HepG2 (cell line): ENCODE data around the gene ANKS1A. TPM values are rescaled to one million over a fixed set of nuclear protein-coding genes. Genes with fewer than 3 reads are reported as not detected.

Experiments used
- ATAC-seq: fragments of 200-7000 bp; cut with Tn5 transposase; 3 replicates; pipeline ENCODE4 v1.9.1; 2020; ENCODE audit warnings: mild to moderate bottlenecking, moderate library complexity
- BruUV-seq: library from RNA; stranded (reverse); fragments of 400-500 nt; replicated peaks from 2 replicates; lab custom pipeline; 2021; lab: Mats Ljungman, UMichigan
- CTCF ChIA-PET: fragments of 300-600 bp; formaldehyde crosslinking; extraction: SDS; loops from one replicate; lab custom pipeline; 2021; ENCODE audit warnings: low total read pairs, inconsistent platforms, low intra/inter-chr PET ratio; lab: Yijun Ruan, JAX
- POLR2A ChIA-PET: fragments of 350-600 bp; sonication (Branson Sonifier 250); formaldehyde crosslinking; loops from one replicate; lab custom pipeline; 2020; ENCODE audit warnings: antibody characterized with exemption, inconsistent platforms; lab: Yijun Ruan, JAX
- DNase-seq: peaks from one replicate; pipeline ENCODE4 v3.0.0-alpha.2; 2015; ENCODE audit warnings: low spot score
- FAIRE-seq: peaks from 3 replicates; lab custom pipeline; 2011; peaks lifted over from hg19 to GRCh38; lab: Jason Lieb, UNC
- H2AFZ ChIP-seq: one replicate; pipeline ENCODE4 v1.6.1; 2011; ENCODE audit warnings: low read length, inconsistent platforms
- H3K27ac ChIP-seq: fragments of 300-600 bp; 3 replicates; pipeline ENCODE4 v1.8.0; 2011; ENCODE audit warnings: mixed run types, mild to moderate bottlenecking, mixed read lengths, low read length, inconsistent platforms; ENCODE audit not compliant: insufficient read depth; ENCODE audit errors: extremely low read length
- H3K27me3 ChIP-seq, 2 experiments: fragments of 200-600 bp in 1 of 2; 2 replicates in 1 of 2; 3 replicates in 1 of 2; pipeline versions ENCODE4 v1.6.0 to v1.8.0; 2011; ENCODE audit warnings: low read length in 2 of 2, mild to moderate bottlenecking in 2 of 2, moderate library complexity in 2 of 2, inconsistent platforms in 1 of 2; ENCODE audit not compliant: insufficient read depth in 2 of 2, control insufficient read depth in 1 of 2
- H3K36me3 ChIP-seq, 2 experiments: fragments of 200-600 bp in 1 of 2; replicated peaks in 1 of 2; 2 replicates in 1 of 2; 3 replicates in 1 of 2; pipeline versions ENCODE4 v1.5.1 to v1.8.0; 2011; ENCODE audit warnings: low read length in 2 of 2, inconsistent platforms in 1 of 2; ENCODE audit not compliant: insufficient read depth in 2 of 2, control insufficient read depth in 1 of 2
- H3K4me1 ChIP-seq: 2 replicates; pipeline ENCODE4 v1.5.1; 2012; ENCODE audit warnings: low read length, inconsistent platforms; ENCODE audit not compliant: insufficient read depth
- H3K4me2 ChIP-seq: 2 replicates; pipeline ENCODE4 v1.6.0; 2011; ENCODE audit warnings: low read depth, low read length, inconsistent platforms
- H3K4me3 ChIP-seq, 3 experiments: fragments of 200-600 bp in 1 of 3; sonication (generic), shearing (Covaris generic) in 1 of 3; replicated peaks in 1 of 3; 2 replicates each; pipeline ENCODE4 v1.5.1; 2011 to 2016; ENCODE audit warnings: low read length in 3 of 3, inconsistent platforms in 2 of 3, low read depth in 2 of 3, mild to moderate bottlenecking in 2 of 3, control low read depth in 1 of 3, mixed read lengths in 1 of 3; ENCODE audit not compliant: insufficient read depth in 1 of 3
- H3K79me2 ChIP-seq: one replicate; pipeline ENCODE4 v1.6.1; 2011; ENCODE audit warnings: low read length, inconsistent platforms; ENCODE audit not compliant: insufficient read depth
- H3K9ac ChIP-seq: 2 replicates; pipeline ENCODE4 v1.6.0; 2011; ENCODE audit warnings: mild to moderate bottlenecking, low read depth, low read length, inconsistent platforms; ENCODE audit not compliant: insufficient read depth
- H3K9me3 ChIP-seq: 2 replicates; pipeline ENCODE4 v1.5.1; 2012; ENCODE audit warnings: mild to moderate bottlenecking, low read length
- H4K20me1 ChIP-seq: 2 replicates; pipeline ENCODE4 v1.6.0; 2011; ENCODE audit warnings: inconsistent platforms, mild to moderate bottlenecking, low read length, moderate library complexity; ENCODE audit not compliant: insufficient read depth
- ARNTL ChIP-seq: sonication (generic); formaldehyde crosslinking; IDR thresholded peaks from 2 replicates; pipeline ENCODE4 v1.4.0; 2020; ENCODE audit warnings: mild to moderate bottlenecking, missing genetic modification reagents
- CCAR2 ChIP-seq: fragments of 200-400 bp; formaldehyde crosslinking; optimal IDR thresholded peaks from 2 replicates; pipeline ENCODE3; 2018; ENCODE audit warnings: low read depth, mild to moderate bottlenecking, low read length, moderate library complexity
- ETV6 ChIP-seq: sonication (generic); formaldehyde crosslinking; conservative IDR thresholded peaks from 2 replicates; pipeline ENCODE4 v1.4.0; 2020; ENCODE audit warnings: missing genetic modification reagents
- KDM2A ChIP-seq: sonication (generic); formaldehyde crosslinking; IDR thresholded peaks from 2 replicates; pipeline ENCODE4 v1.4.0; 2020; ENCODE audit warnings: low read depth, missing genetic modification reagents, borderline replicate concordance
- KDM6A ChIP-seq: IDR thresholded peaks from 2 replicates; pipeline ENCODE4 v1.6.1; 2016; ENCODE audit warnings: low read depth
- MAFF ChIP-seq: IDR thresholded peaks from 2 replicates; pipeline ENCODE4 v1.6.1; 2011; ENCODE audit warnings: low read depth, low read length, improper control_type of control experiment
- MAFK ChIP-seq, 2 experiments: IDR thresholded peaks in 1 of 2; conservative IDR thresholded peaks in 1 of 2; 2 replicates each; pipeline ENCODE4 v1.6.1; 2011; ENCODE audit warnings: improper control_type of control experiment in 2 of 2, low read length in 2 of 2
- MAZ ChIP-seq, 2 experiments: sonication (generic) in 1 of 2; formaldehyde crosslinking in 1 of 2; IDR thresholded peaks; 2 replicates each; pipeline versions ENCODE4 v1.5.0 to v1.6.1; 2012 to 2020; ENCODE audit warnings: low read depth in 2 of 2, mild to moderate bottlenecking in 2 of 2, borderline replicate concordance in 1 of 2, improper control_type of control experiment in 1 of 2, low read length in 1 of 2, missing genetic modification reagents in 1 of 2, moderate library complexity in 1 of 2
- NR1H2 ChIP-seq: sonication (generic); formaldehyde crosslinking; IDR thresholded peaks from 2 replicates; pipeline ENCODE4 v1.8.1; 2022; ENCODE audit warnings: low read depth, missing genetic modification reagents, borderline replicate concordance
- POLR2AphosphoS5 ChIP-seq: IDR thresholded peaks from 2 replicates; pipeline ENCODE4 v1.6.1; 2012; ENCODE audit warnings: low read depth, low read length
- SOX5 ChIP-seq: IDR thresholded peaks from 2 replicates; pipeline ENCODE4 v1.6.1; 2016; ENCODE audit warnings: borderline replicate concordance
- STAT5B ChIP-seq: sonication (generic); formaldehyde crosslinking; IDR thresholded peaks from 2 replicates; pipeline ENCODE4 v1.4.0; 2020; ENCODE audit warnings: missing genetic modification reagents
- ZNF280B ChIP-seq: sonication (generic); formaldehyde crosslinking; IDR thresholded peaks from 2 replicates; pipeline ENCODE4 v1.5.0; 2020; ENCODE audit warnings: missing genetic modification reagents, mild to moderate bottlenecking, borderline replicate concordance
- ZNF709 ChIP-seq: sonication (generic); formaldehyde crosslinking; IDR thresholded peaks from 2 replicates; pipeline ENCODE4 v1.5.0; 2020; ENCODE audit warnings: mild to moderate bottlenecking, missing genetic modification reagents
- ZNF788 ChIP-seq: sonication (generic); formaldehyde crosslinking; IDR thresholded peaks from 2 replicates; pipeline ENCODE4 v1.5.0; 2020; ENCODE audit warnings: mild to moderate bottlenecking, missing genetic modification reagents, borderline replicate concordance
- WGBS: methylation state at CpG from one replicate; pipeline ENCODE4 v1.1.6; 2017; ENCODE audit warnings: low lambda C conversion rate; 5-methylcytosine and 5-hydroxymethylcytosine counted together
- in situ Hi-C: cut with HindIII; loops from 2 replicates; pipeline ENCODE4 v1.10.0; 2017; ENCODE audit warnings: low pct_unique_long_range_greater_than_20kb; ENCODE audit not compliant: extremely low pct_ligation_motif_present
- intact Hi-C: fragments of 100-400 bp; cut with micrococcal nuclease; formaldehyde crosslinking; loops from one replicate; pipeline ENCODE4 v1.10.0; 2022; ENCODE audit not compliant: unreplicated experiment
- polyA plus RNA-seq, 8 experiments: library from polyadenylated mRNA; depleted of rRNA in 3 of 8; stranded (reverse) in 7 of 8; unstranded in 1 of 8; fragments of >200 nt; fragmentation: Illumina TruSeq in 4 of 8; extraction: Trizol in 4 of 8; gene quantifications; 2 replicates each; pipeline versions ENCODE4 v1.2.1 to v1.2.3, GENCODE V29; 2011 to 2016; ENCODE audit warnings: low read depth in 4 of 8, missing spikeins in 1 of 8, mixed read lengths in 1 of 8; ENCODE audit not compliant: insufficient read depth in 1 of 8
- total RNA-seq, 5 experiments: library from RNA; depleted of rRNA; stranded (reverse); fragments of >200 nt; fragmentation: Illumina TruSeq; extraction: Trizol; gene quantifications; 2 replicates each; pipeline ENCODE4 v1.2.3, GENCODE V29; 2016; ENCODE audit warnings: low read depth in 1 of 5

ANKS1A gene
- total and polyA plus RNA-seq, 2 of the 13 experiments (the other 11 are each of a cell fraction or from before 2014, with no cell fraction given): 7.2 to 15.1 TPM

GRCh38 chr6:34940030-34940434 lies 51.0 kb downstream of the ANKS1A start (continued):
- no peak for TF ChIP-seq ZNF709 (CRISPR knock-in tag)
- TF ChIP-seq ZNF280B (CRISPR knock-in tag): no peak
- no peak for TF ChIP-seq NR1H2 (CRISPR knock-in tag)
- no peak for TF ChIP-seq STAT5B (CRISPR knock-in tag)
- no peak for TF ChIP-seq ZNF788
- no peak for TF ChIP-seq CCAR2
- TF ChIP-seq KDM2A (CRISPR knock-in tag): no peak
- TF ChIP-seq SOX5: 0 out of 2 replicates have a peak, but pooled peaks have one; percentile 43
- 0 out of 2 replicates have a peak, but pooled peaks have one; percentile 31 for TF ChIP-seq KDM6A (CRISPR knock-in tag)
- no peak for TF ChIP-seq ARNTL (CRISPR knock-in tag)
- TF ChIP-seq MAZ (IDR thresholded peaks at IDR 0.05; ENCODE audit: borderline replicate concordance, low read depth, low read length): no peak
- no peak for TF ChIP-seq MAZ (CRISPR knock-in tag; IDR thresholded peaks at IDR 0.05; ENCODE audit: low read depth)
- TF ChIP-seq POLR2AphosphoS5: no peak

DNA sequence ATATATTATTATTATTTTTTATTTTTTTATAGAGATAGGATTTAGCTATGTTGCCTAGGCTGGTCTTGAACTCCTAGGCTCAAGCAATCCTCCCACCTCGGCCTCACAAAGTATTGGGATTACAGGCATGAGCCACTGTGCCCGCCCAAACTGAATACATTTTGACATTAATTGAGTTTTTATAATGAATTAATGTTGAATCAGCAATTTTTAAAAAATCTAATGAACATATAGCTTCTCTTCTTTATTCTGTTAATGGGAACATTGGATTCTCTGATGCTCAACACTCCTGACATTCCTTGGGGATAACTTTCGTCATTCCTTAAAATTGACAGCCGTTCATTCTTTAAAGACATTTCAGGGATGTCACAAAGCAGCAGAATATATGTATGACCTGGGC lies 52.4 kb downstream of the ANKS1A start:
- H3K4me2 ChIP-seq: no peak overlapping the region
- no peaks in the 10 kb centered on the region for H3K36me3 ChIP-seq
- DNase-seq (no peak), ATAC-seq (no peak), FAIRE-seq (no peak)
- 97% methylated on average over 4 of the region's 4 CpGs for WGBS
- no peak for TF ChIP-seq ETV6 (CRISPR knock-in tag)
- peak; percentile 95 to 98 for TF ChIP-seq MAFK (conservative IDR thresholded peaks at IDR 0.05 in 1 of 2, IDR thresholded peaks at IDR 0.05 in 1 of 2; ENCODE audit: low read length in 2 of 2)
- peak; percentile 97 for TF ChIP-seq MAFF
- H3K9me3 ChIP-seq: no peaks in the 10 kb centered on the region
- ChIA-PET CTCF (no interaction called here), POLR2A (no interaction called here)
- H3K79me2 ChIP-seq: peaks cover 4% of the 10 kb centered on the region
- no peak overlapping the region for H2AFZ ChIP-seq
- H3K27me3 ChIP-seq: no peaks in the 10 kb centered on the region
- peaks cover 3% of the 10 kb centered on the region; the same call in 1 of the 2 replicates for H4K20me1 ChIP-seq
- peaks cover 26% of the 10 kb centered on the region for H3K4me1 ChIP-seq
- BruUV-seq: no TSS peak
- intact Hi-C loops (no loop called here), in situ Hi-C loops (no loop called here)
- H3K27ac ChIP-seq: no peak overlapping the region
- H3K4me3 ChIP-seq: no peak overlapping the region
- H3K9ac ChIP-seq: no peak overlapping the region
